ENCODE results near the gene ATAD3A.

DNA sequence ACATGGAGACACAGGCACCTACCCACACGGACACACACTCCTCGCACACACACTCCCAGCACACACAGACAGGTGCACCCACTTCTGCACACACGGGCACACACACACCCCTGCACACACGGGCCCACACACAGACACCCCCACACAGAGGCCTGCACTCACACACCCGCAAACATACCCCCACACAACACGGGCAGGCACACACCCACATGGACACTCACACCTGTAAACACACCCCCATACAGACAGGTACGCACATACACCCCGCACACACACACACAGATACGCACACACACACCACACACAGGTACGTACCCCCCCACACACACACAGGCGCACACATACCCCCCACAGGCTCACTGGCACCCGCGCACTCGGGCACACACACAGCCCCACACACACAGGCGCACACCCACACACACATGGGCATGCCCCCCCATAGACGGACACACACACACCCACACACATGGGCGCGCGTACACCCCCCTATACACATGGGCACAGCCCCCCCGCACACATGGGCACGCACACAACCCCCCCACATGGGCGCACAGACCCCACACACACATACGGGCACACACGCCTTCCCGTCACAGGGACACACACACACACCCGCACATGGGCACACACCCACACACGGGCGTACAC, 6.1 kb downstream of the ATAD3A start:
- TF ChIP-seq, protein P1, sequence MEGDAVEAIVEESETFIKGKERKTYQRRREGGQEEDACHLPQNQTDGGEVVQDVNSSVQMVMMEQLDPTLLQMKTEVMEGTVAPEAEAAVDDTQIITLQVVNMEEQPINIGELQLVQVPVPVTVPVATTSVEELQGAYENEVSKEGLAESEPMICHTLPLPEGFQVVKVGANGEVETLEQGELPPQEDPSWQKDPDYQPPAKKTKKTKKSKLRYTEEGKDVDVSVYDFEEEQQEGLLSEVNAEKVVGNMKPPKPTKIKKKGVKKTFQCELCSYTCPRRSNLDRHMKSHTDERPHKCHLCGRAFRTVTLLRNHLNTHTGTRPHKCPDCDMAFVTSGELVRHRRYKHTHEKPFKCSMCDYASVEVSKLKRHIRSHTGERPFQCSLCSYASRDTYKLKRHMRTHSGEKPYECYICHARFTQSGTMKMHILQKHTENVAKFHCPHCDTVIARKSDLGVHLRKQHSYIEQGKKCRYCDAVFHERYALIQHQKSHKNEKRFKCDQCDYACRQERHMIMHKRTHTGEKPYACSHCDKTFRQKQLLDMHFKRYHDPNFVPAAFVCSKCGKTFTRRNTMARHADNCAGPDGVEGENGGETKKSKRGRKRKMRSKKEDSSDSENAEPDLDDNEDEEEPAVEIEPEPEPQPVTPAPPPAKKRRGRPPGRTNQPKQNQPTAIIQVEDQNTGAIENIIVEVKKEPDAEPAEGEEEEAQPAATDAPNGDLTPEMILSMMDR (conservative IDR thresholded peaks at IDR 0.05 in 1 of 2, IDR thresholded peaks at IDR 0.05 in 1 of 2; ENCODE audit: low read depth in 1 of 2, low read length in 2 of 2), result no peak
- TF ChIP-seq EZH2 (IDR thresholded peaks at IDR 0.05; ENCODE audit: low read length, missing control alignments), result no peak

Data from fibroblast of lung (primary cell).